NCI-H2196 treated with DMSO at 0.1 percent for 48 hours (cell line): ENCODE measurements around the gene SLC6A2.

ENCODE experiments used
- DNase-seq: peaks from one replicate; lab custom pipeline; 2025; ENCODE audit not compliant: unreplicated experiment; lab: John Stamatoyannopoulos, UW

The SLC6A2 gene

DNA sequence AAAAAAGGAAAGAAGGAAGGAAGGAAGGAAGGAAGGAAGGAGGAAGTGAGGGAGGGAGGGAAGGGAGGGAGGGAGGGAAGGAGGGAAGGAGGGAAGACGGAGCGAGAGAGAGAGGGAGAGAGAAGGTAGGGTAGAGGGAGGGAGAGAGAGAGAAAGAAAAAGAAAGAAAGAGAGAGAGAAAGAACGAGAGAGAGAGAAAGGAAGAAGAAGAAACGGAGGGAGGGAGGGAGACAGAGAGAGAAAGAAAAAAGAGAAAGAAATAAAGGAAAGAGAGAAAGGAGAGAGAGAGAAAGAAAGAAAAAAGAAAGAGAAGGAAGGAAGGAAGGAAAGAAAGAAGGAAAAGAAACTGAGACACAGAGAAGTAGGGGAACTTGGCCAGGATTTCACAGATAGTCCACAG is 8.4 kb upstream of the SLC6A2 start:
- no peak for DNase-seq

DNA sequence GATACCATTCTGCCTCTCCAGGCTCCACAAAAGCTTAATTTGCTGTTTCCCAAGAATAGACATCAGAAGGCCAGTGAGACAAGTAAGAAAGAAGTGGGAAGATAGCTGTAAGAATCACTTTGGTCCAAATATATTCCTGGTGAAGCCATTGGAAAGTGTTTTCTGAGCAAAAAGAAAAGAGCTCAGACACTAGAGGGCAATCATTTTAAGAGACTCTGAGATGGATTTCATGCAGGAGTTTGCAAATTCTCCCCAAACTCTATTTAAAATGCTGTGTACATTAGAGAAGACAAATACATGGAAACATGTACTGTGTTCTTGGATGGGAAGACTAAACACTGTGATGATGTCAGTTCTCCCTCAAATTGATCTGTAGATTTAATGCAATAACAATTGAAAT is 8.0 kb upstream of the SLC6A2 start:
- no peak for DNase-seq

DNA sequence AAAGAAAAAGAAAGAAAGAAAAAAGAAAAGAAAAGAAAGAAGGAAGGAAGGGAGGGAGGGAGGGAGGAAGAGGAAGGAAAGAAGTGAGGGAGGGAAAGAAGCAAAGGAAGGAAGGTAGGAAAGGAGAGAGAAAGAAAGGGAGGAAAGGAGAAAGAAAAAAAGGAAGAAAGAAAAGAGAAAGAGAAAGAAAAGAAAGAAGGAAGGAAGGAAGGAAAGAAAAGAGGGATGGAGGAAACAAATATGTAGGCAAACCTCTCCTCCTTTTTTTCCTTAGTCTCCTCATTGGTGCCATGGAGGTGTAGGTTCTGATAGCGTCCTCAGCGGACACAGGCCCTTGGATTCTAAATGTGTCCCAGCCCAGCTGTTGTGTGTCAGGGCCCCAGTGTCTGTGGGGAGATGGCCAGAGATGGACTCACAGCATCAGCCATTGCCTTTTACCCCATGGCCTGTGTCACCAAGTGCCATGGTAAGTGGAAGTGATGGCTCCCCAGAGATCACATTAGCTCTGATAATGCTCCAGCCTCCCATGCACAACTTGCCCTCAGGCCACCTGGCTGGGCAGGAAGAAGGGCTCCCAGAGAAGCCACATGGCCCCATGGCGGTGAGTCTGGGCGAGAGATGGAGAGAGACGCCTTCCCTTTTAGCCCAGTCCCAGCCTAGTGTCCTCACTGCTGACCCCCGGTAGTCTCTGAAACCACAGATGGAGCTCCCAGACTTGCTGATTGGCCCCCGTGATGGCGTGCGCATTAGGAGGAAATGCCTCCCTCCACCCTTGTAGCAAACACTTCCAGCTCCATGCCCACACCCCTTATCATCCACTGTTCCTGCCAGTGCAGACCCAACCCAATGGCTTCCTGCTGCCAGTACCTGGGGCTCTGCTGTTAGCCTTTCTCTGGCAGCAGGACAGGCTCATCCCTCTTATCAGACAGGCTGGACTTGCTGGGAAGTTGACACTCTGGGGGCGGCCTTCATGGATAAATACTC is 3.7 kb upstream of the SLC6A2 start:
- DNase-seq: no peak

DNA sequence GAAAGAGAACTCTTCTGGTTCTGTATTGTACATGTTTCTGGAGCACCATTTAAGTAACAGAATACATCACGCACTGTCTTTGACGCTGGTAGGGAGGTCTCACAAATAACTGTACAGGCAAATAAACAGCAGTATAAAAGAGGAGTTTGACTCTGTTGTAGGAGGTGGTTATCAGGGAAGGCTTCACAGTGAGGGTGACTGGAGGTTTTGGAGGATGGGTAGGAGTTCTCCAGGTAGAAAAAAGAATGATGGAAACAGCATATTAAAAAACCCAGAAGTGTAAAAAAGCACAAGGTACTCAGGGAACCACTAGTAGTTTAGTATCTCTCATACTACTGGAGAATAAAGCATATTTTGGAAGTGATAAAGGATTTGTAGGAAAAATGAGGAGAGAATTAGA is 2.7 kb upstream of the SLC6A2 start:
- no peak for DNase-seq

DNA sequence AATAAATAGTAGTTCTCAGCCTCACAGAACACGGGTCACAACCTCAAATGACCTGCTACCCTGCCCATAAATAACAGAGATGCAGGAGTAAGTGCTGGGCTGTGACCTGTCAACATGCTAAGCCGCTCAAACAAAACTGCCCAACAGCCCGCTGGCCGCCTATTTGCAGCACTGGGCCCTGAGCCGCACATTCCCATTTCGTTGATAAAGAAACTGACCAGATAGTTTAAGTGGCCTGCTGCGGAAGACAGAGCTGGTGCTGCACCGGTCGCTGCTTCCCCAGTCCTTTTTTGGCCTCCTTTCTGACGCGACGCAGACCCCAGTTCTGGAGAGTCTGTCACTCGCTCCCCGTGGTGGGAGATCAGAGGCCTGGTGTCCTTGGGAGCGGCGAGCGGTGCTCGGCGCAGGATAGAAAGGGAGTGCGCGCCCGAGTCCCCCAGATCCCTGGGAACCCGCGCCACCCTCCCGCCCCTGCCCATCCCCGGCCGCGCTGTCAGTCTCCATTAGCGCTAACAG is 349 bp upstream of the SLC6A2 start:
- DNase-seq: no peak

DNA sequence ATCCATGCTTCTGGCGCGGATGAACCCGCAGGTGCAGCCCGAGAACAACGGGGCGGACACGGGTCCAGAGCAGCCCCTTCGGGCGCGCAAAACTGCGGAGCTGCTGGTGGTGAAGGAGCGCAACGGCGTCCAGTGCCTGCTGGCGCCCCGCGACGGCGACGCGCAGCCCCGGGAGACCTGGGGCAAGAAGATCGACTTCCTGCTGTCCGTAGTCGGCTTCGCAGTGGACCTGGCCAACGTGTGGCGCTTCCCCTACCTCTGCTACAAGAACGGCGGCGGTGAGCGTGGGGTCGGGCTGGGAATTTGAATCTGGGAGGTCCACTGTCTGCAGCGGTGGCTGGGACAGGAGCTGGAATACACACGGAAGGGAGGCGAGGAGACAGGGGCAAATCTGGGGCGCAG is 904 bp downstream of the SLC6A2 start:
- DNase-seq: no peak

DNA sequence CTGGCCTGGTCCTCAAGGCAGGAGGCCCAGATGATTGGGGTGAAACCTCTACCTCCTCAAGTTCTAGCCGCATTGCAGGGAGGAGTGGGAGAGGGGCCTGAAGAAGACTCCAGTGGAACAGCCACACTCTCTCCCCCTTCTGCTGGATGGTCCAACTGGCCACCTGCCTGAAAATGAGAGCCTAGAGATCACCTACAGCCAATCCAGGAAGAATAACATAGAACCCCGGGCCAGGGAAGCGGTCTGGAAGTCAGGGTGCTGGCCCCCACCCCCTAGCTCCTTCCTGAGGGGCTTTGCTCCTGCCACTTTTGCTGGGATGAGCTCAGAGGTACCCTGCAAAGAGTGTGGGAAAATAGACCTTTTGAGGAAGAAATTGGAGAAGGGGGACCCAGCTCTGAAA is 1.8 kb downstream of the SLC6A2 start:
- no peak for DNase-seq

DNA sequence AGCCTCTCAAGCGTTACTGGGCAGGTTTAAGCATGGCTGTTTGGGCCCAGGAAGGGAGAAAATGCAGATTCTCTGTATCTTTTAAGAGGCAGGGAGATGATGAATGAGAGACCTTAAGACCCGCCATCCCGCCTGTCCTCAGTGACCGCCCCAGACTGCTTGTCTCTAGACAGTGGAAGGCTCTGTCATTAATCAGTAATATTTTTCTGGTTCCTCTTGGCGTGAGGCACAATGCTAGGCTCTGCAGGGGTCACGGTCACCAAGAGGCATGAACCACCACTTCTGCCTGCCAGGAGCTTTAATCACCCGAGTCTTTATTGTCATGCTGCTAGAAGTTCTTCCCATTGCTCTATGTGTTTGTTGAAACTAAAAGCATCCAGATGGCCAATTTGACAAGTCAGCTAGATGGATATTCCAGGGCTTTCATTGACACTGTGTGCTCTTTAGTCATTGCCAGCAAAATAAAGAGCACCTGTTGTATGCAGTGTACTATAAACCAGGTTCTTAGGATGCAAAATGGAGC is 3.2 kb downstream of the SLC6A2 start:
- DNase-seq: no peak

DNA sequence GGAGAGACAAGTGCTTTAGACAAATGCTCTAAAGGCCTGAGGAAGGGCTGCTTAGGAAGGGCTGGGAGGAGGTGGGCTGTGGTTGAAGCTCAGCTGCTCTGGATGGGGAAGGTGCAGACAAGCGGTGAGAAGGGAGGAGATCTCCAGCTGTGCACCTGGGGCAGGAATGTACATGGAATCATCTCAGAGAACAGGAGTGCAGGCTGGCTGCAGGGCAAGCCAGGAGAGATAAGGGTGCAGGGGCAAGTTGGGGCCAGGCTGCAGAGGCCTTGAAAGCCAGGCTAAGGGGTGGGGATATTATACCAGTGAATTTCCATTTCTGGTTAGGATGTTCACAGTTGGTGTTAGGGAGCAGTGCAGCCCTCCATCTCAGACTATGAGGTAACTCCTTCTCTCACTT is 4.2 kb downstream of the SLC6A2 start:
- no peak for DNase-seq

DNA sequence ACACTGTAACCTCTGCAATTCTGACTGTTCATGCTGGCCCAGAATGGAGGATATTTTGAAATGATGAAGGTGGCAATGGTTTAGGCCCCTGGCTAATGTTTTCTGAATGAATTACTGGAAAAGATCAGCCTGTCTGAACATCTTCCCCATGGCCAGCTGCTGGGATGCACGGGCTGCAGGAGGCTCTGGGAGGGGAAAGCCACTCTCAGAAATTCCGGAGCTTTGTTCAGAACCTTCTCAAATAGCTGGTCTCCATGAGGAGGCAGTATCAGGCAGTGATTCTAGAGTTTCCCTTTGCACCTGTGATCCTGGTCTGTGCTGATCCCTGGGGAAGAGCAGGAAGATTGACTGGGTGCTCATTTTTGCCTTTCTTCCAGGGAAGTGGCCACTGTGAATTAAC is 5.0 kb downstream of the SLC6A2 start:
- DNase-seq: no peak

DNA sequence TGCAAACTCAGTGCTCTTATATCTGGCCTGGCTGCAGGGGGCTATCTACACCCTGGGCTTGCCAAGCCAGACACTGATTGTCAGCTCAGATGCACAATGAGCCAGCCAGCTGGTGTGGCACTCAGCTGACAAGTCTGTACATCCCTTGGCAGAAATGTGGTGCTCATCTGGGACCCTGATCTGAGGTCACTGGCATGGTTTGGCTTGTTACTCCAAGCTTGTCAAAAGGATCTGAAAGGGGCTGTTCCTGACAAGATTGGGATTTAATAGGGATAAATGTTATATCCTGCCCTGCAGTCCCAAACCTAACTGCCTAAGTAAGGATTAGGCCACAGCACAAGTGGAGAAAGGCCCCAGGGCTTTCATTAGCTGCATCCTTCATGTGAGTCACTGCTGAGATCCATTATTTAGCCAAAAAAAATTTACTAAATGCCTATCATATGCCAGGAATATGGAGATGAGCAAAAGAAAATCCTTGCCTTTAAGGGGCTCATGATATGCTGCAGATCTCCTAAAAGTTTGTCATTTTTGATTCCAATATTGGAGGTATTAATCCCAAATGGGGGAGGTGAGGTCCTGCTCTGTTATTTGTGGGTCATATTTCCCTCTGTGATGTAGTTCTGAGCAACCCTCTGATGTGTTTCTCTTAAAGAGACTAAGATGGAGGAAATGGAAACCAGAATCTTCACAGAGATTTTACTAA is 6.3 kb downstream of the SLC6A2 start:
- no peak for DNase-seq

DNA sequence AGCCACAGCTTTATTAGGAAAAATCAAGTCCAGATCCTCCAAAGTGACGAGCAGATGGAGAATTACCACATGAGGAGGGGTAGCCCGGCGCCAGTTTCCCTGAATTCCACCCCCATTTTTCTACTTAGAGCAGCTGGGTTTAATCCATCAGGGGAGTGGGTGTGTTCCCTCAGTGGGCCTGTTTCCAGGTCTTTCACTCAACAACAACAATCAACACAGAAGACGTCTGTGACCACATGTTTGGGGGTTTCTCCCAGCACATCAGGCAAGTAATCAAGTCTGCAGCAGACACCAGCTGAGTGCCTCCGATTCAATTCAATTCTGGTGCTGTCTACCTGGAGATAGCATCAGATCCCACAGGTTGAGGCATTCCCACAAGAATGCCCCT is 6.8 kb downstream of the SLC6A2 start:
- DNase-seq: no peak

DNA sequence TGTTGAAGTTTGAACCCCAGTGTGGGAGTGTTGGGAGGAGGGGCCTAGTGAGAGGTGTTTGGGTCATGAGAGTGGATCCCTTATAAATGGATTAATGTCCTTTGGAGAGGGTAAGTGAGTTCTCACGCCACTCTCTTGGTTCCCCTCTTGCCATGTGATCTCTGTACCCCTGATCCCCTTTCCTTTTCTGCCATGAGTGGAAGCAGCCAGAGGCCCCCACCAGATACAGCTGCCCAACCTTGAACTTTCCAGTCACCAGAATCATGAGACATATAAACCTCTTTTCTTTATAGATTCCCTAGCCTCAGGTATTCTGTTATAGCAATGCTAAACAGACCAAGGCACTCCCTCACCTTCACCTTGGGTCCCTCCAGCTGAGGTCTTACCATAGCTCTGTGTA is 7.4 kb downstream of the SLC6A2 start:
- DNase-seq: no peak

DNA sequence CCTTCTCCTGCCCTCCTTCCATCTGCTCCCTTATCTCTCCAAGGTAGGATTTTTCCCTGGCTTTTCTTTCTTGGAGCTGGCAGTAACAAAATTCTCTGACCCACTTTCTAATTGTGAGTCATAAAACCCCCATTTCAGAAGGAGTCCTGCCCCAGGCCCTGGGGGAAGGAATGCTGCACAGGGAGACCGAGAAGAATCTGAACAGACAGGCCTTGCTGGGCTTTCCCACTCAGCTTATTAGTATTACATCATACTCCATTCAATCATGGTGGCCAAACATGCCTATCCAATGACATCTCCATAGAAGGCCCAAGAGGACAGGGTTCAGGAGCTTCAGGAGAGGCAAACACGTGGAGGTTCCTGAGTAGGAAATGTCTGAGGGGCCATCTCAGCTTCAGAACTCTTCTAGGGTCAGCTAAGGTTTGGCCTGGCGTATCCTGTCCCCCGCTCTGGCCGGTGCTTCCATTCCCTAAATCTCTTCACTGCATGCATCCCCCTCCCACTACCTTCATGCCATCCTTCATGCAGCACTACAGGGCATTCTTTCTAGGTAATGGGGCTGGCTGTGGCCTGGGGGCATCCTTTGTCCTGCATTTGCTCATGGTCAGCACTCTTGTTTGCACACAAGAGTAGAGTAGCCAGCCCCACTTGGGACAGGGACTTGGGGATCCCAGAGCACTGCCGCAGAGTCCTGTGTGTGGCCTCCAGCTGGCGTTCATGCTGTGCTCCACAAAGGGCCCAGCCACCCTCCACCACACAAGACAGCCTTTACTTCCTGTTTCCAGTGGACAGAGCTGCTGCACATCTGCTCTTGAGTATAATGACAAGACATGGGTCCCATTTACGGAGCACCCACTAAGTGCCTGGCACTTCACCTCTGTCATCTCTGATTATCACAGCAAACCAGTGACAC is 8.2 kb downstream of the SLC6A2 start:
- DNase-seq: no peak

DNA sequence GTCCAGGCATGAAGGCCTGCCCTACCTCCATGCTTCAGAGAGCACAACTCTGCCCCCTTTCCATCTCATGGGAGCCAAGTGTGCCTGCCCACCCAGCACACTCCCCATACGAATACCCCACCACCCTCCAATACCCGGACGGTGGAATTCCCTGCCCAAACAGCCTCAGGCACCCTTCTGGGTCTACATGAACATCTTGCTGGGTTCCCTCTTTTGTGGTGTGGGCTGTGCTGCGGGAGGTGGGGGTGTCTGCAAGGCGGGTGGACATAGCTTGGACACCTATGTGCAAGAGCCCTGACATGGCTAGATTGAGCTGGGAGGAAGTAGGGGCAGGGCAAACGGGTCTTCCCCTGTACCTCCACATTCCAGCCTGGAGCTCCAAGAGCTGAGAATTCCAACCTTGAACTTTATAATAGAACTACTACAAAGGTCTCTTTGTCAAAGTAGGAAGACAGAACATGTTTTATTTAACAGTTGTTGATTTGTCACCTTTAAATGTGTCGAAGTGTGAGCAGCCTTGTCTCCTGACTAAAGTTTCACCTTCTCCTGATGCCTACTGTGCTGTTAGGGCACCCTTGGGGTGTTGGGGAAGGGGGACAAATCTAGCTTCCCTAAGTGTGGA is 9.1 kb downstream of the SLC6A2 start:
- DNase-seq: no peak

DNA sequence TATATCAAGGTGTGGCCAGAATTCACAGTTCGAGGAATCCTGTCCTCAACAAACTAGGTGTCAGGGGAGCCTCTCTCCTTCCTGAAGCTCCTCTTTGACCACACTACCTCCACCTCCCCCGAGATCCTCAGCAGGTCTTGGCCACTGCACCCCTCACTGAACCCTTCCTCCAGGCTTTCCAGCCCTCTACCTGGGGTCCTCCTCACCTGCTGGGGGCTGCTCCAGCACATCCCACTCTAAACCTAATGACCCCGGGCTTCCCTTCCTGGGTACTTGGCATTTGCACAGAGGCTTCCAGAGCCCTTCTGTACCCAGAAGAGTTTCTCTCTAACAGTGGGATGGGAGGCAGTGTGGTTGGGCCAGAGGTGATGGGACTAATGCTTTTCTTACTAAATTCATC is 9.7 kb downstream of the SLC6A2 start:
- no peak for DNase-seq

DNA sequence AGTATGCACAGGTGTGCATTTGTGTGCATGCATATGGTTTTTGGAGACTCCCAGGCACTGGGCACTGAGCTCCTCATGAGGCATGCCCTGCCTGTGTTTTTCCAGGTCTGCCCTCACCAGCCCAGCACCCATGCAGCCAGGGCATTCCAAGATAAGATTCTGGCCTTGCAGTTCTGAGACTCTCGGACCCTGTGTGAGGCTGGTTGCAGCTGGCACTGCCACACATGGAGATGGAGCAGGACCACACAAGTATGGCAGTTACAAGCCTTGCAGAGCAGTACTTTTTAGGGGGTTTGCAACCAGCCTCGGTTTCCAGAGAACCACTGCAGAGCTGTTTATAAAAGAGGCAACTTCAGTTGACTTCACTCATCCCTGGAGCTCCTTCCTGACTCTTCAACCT is 10.2 kb downstream of the SLC6A2 start:
- no peak for DNase-seq

DNA sequence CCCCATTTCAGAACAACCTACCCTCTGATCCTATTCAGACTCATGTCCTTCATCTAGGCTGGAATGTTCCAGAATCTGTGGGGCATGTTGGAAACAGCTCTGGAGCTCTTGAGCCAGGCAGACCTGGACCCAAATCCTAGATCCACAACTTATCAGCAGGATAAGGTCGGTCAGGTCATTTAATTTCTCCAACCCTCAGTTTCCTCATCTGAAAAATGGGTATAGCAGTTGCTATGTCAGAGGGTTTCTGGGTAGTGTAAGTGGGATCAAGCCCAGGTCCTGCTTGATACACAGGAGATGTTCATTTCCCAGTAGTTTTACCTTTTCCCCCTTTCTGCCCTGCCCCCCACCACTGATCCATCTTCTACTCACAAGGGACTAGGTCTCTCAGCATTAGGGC is 12.0 kb downstream of the SLC6A2 start:
- DNase-seq: no peak

DNA sequence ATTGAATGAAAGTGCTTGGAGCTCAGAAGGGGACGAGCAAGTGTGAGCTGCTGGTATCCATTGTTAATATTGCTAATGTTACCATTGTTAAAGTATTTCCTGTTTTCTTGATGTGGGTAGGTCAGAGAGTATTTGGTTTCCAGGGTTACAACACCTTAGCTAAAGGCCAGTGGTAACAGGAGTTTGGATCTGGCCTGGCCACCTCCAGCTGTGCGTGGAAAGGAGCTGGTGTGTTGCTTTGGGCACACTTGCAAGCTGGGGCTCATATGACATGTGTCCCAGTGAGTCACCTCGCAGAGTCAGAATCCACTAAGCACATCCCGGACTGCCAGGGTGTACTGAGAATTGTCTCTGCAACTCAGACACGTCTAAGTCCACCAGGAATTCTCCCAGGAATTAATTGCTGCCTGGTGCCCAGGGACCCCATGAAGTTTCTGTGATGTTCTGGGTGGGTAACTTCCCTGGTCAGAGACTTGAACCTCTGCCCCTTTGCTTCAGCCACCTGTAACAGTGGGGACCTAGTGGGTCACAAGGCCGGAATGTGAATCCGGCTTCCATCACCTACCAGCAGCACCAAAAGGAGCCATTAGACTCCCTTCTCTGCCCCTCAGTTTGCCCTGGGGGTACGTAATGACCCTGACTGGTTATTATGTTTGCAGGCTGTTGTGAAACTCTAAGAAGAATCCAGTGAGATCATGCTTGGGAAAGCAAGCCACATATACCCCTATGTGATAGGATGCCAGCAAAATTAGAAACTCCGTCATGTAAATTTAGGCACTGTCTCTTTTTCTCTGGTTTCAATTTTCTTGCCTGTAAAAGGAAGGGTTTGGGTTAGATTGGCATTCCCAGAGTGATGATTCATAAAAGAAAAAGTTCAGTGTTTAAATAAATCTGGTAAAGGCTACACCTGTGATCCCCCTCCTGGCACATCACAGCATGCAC is 12.8 kb downstream of the SLC6A2 start:
- no peak for DNase-seq
